T-helper 1 cell (primary cell): Measurements from ENCODE around the gene PITPNM1.

Source experiments
- DNase-seq, 5 donors: peaks; one replicate each; pipeline ENCODE4 v3.0.0-alpha.2; 2012 to 2020

PITPNM1 gene

GRCh38 chr11:67502328-67502979, 2.7 kb downstream of the PITPNM1 start:
- DNase-seq = no peak

- no peak for DNase-seq
These were observed 3.3 kb downstream of the PITPNM1 start for GRCh38 chr11:67501854-67502253.

GRCh38 chr11:67500831-67501715, 4.1 kb downstream of the PITPNM1 start:
- DNase-seq = no peak

- DNase-seq = no peak
These were observed 4.7 kb downstream of the PITPNM1 start for GRCh38 chr11:67500484-67500821.

- DNase-seq = no peak
These were observed 5.2 kb downstream of the PITPNM1 start for GRCh38 chr11:67499808-67500483.

GRCh38 chr11:67498544-67498972, 6.6 kb downstream of the PITPNM1 start:
- no peak for DNase-seq

- no peak for DNase-seq
These were observed 7.4 kb downstream of the PITPNM1 start for GRCh38 chr11:67497656-67498291.

GRCh38 chr11:67496113-67496512, 9.1 kb downstream of the PITPNM1 start:
- DNase-seq = no peak

- no peak for DNase-seq
These were observed 9.7 kb downstream of the PITPNM1 start for GRCh38 chr11:67495234-67496005.

GRCh38 chr11:67494371-67495233, 10.6 kb downstream of the PITPNM1 start:
- no peak for DNase-seq

GRCh38 chr11:67493548-67494370, 11.4 kb downstream of the PITPNM1 start:
- DNase-seq = no peak

GRCh38 chr11:67492801-67493547, 12.2 kb downstream of the PITPNM1 start:
- no peak for DNase-seq

- DNase-seq = no peak
These were observed 13.0 kb downstream of the PITPNM1 start for GRCh38 chr11:67492069-67492727.

GRCh38 chr11:67491276-67492068, 13.7 kb downstream of the PITPNM1 start:
- DNase-seq = no peak

GRCh38 chr11:67490727-67491065, 14.5 kb downstream of the PITPNM1 start:
- DNase-seq = no peak

- DNase-seq = no peak
These were observed 15.1 kb downstream of the PITPNM1 start for GRCh38 chr11:67489885-67490726.

GRCh38 chr11:67489203-67489884, 15.8 kb downstream of the PITPNM1 start:
- DNase-seq = no peak
